HG03439 (cell line): ENCODE results near the gene GRK1.

ENCODE experiments used
- ATAC-seq: cut with Tn5 transposase; IDR thresholded peaks from one replicate; pipeline ENCODE4 v1.9.1; 2021; ENCODE audit warnings: mild to moderate bottlenecking, moderate library complexity; ENCODE audit not compliant: unreplicated experiment

GRK1 gene

GRCh38 chr13:113726961-113727411 lies 60.0 kb downstream of the GRK1 start:
- no peak for ATAC-seq

- ATAC-seq = no peak
Measured at GRCh38 chr13:113728571-113729054, 61.6 kb downstream of the GRK1 start.

- no peak for ATAC-seq
Measured at GRCh38 chr13:113729187-113730019, 62.4 kb downstream of the GRK1 start.

- no peak for ATAC-seq
Measured at GRCh38 chr13:113730258-113730691, 63.3 kb downstream of the GRK1 start.

GRCh38 chr13:113730831-113731191 lies 63.8 kb downstream of the GRK1 start:
- no peak for ATAC-seq

- ATAC-seq = no peak
Measured at GRCh38 chr13:113731192-113732175, 64.5 kb downstream of the GRK1 start.

- ATAC-seq = no peak
Measured at GRCh38 chr13:113732176-113732960, 65.3 kb downstream of the GRK1 start.

- ATAC-seq = no peak
Measured at GRCh38 chr13:113732961-113733950, 66.2 kb downstream of the GRK1 start.

- ATAC-seq = no peak
Measured at GRCh38 chr13:113734099-113734825, 67.2 kb downstream of the GRK1 start.

- ATAC-seq = no peak
Measured at GRCh38 chr13:113734826-113735125, 67.8 kb downstream of the GRK1 start.

- ATAC-seq = no peak
Measured at GRCh38 chr13:113735194-113735593, 68.2 kb downstream of the GRK1 start.

GRCh38 chr13:113735750-113736149 lies 68.7 kb downstream of the GRK1 start:
- no peak for ATAC-seq

GRCh38 chr13:113736258-113736731 lies 69.3 kb downstream of the GRK1 start:
- ATAC-seq = no peak

GRCh38 chr13:113737803-113738202 lies 70.8 kb downstream of the GRK1 start:
- ATAC-seq = no peak

GRCh38 chr13:113739527-113740285 lies 72.7 kb downstream of the GRK1 start:
- ATAC-seq = no peak

- ATAC-seq = no peak
Measured at GRCh38 chr13:113740286-113740556, 73.2 kb downstream of the GRK1 start.

GRCh38 chr13:113740661-113741060 lies 73.6 kb downstream of the GRK1 start:
- ATAC-seq = no peak

- no peak for ATAC-seq
Measured at GRCh38 chr13:113741191-113741668, 74.2 kb downstream of the GRK1 start.
